Measurements from ENCODE around the gene KLRC4. TPM values are rescaled to one million over a fixed set of nuclear protein-coding genes. Genes with fewer than 3 reads are reported as not detected.

KLRC4 gene
- total and polyA plus RNA-seq, 10 of the 15 experiments (the other 5 are each of a cell fraction or from before 2014, with no cell fraction given), result 0.07 to 0.34 TPM; not detected in 8

DNA sequence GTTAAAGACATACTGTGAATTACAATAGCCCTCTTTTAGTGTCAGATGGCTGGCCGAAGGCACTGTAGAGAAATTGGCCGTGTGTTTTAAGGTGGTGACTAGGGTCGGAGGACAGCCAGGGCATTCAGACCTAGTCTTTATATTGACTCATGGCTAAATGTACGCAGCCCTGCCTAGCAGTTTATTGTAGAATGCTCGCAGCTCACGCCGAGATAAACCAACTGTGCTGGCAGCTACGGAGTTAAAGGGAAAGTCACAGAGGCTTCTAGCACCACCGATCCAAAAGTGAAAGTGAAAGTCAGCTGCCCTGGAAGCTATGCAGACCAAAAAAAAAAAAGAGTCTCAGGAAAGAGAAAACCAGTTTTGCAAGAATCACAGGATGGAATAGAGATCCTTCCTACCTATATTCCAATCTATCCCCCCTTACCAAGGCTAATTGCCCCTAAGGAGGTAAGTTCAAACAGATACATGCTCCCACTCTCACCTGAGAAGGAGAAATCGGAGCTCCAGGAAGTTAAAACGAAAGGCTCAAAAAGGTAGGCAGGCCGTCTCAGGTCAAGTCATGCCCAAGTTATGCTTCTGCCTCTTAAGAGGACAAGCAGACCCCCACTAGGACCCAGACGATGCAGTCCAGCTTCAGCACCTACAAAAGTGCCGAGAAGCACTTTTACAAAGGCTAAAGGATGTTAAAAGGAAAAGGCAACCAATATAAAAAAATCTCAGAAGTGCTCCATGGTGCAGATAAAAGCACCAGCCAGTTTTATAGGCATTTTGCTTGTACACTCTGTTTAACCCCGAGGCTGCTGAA lies 44.5 kb downstream of the KLRC4 start (continued):
- TF ChIP-seq, protein P1, sequence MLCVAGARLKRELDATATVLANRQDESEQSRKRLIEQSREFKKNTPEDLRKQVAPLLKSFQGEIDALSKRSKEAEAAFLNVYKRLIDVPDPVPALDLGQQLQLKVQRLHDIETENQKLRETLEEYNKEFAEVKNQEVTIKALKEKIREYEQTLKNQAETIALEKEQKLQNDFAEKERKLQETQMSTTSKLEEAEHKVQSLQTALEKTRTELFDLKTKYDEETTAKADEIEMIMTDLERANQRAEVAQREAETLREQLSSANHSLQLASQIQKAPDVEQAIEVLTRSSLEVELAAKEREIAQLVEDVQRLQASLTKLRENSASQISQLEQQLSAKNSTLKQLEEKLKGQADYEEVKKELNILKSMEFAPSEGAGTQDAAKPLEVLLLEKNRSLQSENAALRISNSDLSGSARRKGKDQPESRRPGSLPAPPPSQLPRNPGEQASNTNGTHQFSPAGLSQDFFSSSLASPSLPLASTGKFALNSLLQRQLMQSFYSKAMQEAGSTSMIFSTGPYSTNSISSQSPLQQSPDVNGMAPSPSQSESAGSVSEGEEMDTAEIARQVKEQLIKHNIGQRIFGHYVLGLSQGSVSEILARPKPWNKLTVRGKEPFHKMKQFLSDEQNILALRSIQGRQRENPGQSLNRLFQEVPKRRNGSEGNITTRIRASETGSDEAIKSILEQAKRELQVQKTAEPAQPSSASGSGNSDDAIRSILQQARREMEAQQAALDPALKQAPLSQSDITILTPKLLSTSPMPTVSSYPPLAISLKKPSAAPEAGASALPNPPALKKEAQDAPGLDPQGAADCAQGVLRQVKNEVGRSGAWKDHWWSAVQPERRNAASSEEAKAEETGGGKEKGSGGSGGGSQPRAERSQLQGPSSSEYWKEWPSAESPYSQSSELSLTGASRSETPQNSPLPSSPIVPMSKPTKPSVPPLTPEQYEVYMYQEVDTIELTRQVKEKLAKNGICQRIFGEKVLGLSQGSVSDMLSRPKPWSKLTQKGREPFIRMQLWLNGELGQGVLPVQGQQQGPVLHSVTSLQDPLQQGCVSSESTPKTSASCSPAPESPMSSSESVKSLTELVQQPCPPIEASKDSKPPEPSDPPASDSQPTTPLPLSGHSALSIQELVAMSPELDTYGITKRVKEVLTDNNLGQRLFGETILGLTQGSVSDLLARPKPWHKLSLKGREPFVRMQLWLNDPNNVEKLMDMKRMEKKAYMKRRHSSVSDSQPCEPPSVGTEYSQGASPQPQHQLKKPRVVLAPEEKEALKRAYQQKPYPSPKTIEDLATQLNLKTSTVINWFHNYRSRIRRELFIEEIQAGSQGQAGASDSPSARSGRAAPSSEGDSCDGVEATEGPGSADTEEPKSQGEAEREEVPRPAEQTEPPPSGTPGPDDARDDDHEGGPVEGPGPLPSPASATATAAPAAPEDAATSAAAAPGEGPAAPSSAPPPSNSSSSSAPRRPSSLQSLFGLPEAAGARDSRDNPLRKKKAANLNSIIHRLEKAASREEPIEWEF (IDR thresholded peaks at IDR 0.05; ENCODE audit: insufficient replicate concordance, low read depth, low read length), result no peak
- no peak for TF ChIP-seq BHLHE40 (IDR thresholded peaks at IDR 0.05; ENCODE audit: borderline replicate concordance in 1 of 2, low read depth in 2 of 2, low read length in 1 of 2)
- TF ChIP-seq RUNX3 (IDR thresholded peaks at IDR 0.05; ENCODE audit: low read length), result no peak
- TF ChIP-seq, protein P2, sequence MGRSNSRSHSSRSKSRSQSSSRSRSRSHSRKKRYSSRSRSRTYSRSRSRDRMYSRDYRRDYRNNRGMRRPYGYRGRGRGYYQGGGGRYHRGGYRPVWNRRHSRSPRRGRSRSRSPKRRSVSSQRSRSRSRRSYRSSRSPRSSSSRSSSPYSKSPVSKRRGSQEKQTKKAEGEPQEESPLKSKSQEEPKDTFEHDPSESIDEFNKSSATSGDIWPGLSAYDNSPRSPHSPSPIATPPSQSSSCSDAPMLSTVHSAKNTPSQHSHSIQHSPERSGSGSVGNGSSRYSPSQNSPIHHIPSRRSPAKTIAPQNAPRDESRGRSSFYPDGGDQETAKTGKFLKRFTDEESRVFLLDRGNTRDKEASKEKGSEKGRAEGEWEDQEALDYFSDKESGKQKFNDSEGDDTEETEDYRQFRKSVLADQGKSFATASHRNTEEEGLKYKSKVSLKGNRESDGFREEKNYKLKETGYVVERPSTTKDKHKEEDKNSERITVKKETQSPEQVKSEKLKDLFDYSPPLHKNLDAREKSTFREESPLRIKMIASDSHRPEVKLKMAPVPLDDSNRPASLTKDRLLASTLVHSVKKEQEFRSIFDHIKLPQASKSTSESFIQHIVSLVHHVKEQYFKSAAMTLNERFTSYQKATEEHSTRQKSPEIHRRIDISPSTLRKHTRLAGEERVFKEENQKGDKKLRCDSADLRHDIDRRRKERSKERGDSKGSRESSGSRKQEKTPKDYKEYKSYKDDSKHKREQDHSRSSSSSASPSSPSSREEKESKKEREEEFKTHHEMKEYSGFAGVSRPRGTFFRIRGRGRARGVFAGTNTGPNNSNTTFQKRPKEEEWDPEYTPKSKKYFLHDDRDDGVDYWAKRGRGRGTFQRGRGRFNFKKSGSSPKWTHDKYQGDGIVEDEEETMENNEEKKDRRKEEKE (IDR thresholded peaks at IDR 0.05), result no peak
- 0 out of 2 replicates have a peak, but pooled peaks have one; percentile 10 for TF ChIP-seq ZNF207 (IDR thresholded peaks at IDR 0.05; ENCODE audit: borderline replicate concordance)
- TF ChIP-seq EP300 (IDR thresholded peaks at IDR 0.05; ENCODE audit: borderline replicate concordance in 1 of 2, control insufficient read depth in 1 of 2, low read depth in 2 of 2, low read length in 2 of 2), result no peak
- no peak for TF ChIP-seq NFXL1 (IDR thresholded peaks at IDR 0.05; ENCODE audit: borderline replicate concordance)
- no peak for TF ChIP-seq EZH2 (IDR thresholded peaks at IDR 0.05; ENCODE audit: borderline replicate concordance, control insufficient read depth, low read depth, low read length)
- TF ChIP-seq TCF7 (IDR thresholded peaks at IDR 0.05; ENCODE audit: borderline replicate concordance), result no peak
- no peak; a peak in 1 of 4 replicates for TF ChIP-seq IKZF2 (IDR thresholded peaks at IDR 0.05)
- TF ChIP-seq, protein P3, sequence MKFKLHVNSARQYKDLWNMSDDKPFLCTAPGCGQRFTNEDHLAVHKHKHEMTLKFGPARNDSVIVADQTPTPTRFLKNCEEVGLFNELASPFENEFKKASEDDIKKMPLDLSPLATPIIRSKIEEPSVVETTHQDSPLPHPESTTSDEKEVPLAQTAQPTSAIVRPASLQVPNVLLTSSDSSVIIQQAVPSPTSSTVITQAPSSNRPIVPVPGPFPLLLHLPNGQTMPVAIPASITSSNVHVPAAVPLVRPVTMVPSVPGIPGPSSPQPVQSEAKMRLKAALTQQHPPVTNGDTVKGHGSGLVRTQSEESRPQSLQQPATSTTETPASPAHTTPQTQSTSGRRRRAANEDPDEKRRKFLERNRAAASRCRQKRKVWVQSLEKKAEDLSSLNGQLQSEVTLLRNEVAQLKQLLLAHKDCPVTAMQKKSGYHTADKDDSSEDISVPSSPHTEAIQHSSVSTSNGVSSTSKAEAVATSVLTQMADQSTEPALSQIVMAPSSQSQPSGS (IDR thresholded peaks at IDR 0.05; ENCODE audit: low read length), result 0 out of 2 replicates have a peak, but pooled peaks have one; percentile 25
- TF ChIP-seq, protein P4, sequence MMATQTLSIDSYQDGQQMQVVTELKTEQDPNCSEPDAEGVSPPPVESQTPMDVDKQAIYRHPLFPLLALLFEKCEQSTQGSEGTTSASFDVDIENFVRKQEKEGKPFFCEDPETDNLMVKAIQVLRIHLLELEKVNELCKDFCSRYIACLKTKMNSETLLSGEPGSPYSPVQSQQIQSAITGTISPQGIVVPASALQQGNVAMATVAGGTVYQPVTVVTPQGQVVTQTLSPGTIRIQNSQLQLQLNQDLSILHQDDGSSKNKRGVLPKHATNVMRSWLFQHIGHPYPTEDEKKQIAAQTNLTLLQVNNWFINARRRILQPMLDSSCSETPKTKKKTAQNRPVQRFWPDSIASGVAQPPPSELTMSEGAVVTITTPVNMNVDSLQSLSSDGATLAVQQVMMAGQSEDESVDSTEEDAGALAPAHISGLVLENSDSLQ (IDR thresholded peaks at IDR 0.05), result no peak
- TF ChIP-seq SIN3A (IDR thresholded peaks at IDR 0.05; ENCODE audit: low read depth, low read length), result no peak; the same call in 1 of the 2 replicates
- TF ChIP-seq MYB (IDR thresholded peaks at IDR 0.05; ENCODE audit: borderline replicate concordance, low read depth, low read length), result no peak
